Stimulated activated CD8-positive, alpha-beta memory T cell treated with anti-CD3 and anti-CD28 coated beads, Interleukin-12 subunit alpha, Interleukin-12 subunit beta, amount 100 ng/mL, for 24 hours (primary cell): ENCODE data around the gene PCAT6.
"Not testable (repeated sequence)": the region's sequence is repeated elsewhere in the genome, so short reads cannot be mapped to it uniquely, and the experiment has no call there.

ENCODE experiments used
- DNase-seq: peaks from one replicate; pipeline ENCODE4 v3.0.0-alpha.2; 2020; ENCODE audit errors: extremely low read depth

PCAT6 gene

DNA sequence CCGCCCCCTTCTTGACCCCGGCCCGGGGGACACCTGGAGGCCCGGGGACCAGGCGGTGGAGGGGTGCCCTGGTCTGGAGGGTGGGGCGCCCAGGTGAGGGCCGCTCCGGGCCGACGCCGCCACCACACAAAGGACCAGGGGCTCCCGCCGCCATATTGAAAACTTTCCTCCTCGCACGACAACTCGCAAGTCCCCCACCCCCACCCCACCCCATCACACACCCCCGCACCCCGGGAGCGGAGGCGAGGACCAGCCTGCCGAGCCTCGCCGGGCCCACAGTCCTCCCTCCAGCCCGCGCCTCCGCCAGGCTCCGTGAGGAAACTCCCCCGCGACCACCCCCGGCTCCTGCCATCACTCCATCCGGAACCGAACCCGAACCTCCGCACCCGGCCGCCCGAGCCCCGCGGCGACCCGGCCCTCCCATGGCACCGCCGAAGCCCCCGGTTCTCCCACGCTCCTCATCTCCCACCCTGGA is 3.3 kb upstream of the PCAT6 start:
- DNase-seq = no peak

DNA sequence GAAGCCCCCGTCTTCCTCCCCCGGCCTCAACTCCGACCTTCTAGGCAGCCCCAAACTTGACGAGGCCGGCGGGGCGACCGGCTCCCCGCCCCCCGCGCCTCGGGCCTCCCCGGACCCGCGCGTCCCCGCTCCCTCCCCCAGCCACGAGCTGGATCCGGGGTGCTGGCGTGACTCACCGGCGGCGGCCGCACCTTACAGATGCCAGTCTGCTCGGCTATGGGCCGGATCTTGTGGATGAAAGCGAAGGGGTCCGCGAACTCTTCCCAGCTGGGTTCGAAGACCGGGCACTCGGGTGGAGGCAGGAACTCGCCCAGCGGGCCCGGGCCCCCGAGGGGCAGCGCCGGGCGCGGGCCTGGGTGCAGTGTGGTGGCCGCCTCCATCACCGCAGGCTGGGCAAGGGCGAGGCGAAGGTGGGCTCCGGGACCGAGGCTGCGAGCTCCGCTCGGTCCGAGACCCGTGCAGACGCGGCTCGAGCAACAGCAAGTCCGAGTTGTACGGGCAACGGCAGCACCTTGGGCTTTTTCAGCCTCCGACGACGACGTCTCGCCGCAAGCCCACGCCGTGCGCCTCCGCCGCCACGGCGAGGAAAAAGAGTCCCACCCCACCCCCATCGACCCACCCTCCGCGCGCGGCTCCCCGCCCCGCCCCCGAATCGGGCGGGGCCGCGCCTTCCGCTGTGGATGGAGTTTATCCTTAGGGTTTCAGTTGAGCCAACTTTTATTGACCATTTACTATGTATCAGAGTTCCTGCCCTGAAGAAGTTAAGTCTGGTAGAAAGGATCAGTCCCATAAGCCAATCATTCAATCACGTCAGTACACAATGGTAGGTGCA is 2.6 kb upstream of the PCAT6 start, which contains the start of gene KDM5B:
Gene KDM5B (minus strand): TSS at position 496 of the 832 bp plus-strand sequence. CDS start 116 bp downstream, at position 380.
- no peak for DNase-seq

DNA sequence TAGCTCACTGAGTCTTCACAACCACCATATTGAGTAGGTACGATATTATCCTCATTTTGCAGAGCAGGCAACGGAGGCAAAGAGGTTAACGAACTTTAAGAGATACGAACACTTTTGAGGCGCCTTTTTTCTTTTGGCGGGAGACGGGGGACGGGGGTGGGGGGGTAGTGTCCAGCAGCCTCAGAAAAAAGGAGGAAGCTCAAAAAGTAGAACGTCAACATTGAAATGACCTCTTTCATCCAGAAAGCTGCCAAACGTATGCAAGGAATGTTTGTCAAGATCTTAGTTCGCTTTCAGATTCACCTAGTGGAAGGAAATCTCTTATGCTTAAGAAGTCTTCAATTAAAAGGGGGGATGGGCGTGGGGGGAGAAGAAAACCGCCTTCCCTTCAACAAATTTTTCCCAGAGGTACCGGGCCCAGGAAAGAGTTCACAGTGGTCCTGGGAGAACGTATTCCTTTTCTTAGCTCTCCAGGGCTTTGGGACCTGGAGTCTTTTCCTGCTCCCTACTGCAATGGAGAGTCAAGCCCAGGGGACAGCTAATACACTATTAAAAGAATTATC is 1.1 kb upstream of the PCAT6 start:
- DNase-seq = no peak

DNA sequence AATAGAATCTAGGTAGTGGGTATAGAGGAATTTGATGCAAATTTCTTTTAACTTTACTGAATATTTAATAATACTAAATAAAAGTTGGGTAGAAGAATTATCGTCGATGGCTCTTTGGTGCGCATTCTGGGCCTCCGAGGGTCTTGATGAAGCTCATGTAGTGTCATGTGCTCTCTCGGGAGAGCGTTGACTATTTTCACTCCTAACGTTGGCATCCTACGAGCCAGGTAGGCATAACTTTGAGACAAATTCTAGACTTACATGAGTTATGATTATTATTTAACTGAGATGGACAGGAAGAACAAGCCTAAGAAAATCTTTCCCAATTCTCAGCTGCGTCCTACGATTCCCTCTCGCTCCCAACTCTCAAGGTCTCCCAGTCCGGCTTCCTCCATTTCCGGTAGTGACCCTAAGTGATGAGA is 550 bp upstream of the PCAT6 start:
- no peak for DNase-seq

DNA sequence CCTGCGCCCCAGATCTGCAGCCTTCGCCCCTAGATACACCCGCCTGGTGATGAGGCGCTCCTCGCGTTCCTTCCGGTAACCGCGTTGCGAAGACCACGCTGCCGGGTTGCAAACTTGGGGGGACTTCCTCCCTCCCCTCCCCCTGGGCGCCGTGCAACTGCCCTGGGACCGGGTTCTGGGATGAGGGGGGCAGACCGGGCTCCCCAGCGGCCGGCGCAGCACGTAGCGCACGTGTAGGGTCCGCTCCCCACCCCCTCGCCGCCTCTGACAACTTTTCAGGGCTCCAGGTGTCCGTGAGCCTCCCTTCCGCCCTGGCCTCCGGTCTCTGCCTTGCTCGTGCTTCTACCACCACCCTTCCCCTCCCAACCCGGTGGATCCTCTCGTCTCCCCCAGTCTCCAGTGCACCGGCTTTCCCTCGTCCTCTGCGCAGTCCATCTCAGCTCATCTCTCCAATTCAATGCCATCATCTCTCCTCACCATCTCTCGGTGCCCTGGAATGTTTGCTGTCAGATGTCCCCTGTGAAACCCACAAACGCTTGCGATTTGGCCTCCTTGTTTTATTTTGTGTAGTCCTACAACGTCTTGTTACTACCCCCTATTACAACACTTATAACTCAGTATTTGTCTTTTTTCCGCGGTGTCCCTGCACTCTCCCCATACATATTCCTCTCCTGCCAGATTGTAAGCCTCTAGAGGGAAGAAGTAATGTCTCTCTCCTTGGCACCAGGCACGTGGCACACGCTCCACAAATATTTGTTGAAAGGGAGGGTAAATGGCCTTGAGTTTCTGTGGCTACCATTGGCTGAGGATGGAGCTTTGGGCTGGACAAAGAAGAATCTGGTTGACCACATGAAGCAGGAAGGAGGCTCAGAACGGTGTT is 782 bp downstream of the PCAT6 start:
- no peak for DNase-seq

DNA sequence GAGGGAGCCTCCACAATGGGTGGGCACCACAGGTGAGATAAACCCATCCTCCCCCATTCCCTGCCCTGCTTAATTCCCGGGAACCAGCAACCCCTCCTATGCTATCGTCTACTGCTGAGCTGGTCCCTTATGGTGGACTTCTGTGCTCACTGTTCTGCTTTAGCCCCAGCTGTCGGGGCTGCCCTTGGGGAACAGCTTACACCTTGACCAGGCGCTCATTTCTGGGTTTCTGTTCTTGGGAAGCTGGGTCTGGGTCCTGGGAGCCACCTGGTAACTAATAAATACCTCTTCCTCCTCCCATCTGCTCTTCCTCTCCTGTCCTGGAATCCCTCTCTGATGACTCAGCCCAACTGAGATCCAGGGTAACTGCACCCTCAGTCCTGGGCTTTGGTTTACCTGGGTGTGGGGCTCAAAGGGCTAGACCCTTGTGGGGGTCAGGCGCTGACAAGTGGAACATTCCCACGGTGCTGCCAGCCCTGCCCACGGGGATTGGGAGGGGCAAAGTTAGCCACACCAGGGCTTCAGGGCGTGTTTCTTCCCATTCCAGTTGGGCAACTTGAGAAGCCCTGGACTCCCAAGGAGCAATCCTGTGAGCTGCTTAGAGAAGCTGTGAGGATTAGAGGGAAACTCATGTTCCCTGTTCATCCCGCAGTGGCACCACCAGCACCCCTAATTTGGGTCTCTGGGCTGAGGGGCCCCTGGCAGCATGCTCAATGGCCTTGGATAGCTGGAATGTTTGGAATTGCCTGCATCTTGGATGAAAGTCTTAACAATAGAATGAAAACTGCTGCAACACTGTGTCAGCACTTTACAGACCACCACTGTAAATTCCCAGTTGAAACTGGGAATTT is 1.6 kb downstream of the PCAT6 start:
- no peak for DNase-seq

DNA sequence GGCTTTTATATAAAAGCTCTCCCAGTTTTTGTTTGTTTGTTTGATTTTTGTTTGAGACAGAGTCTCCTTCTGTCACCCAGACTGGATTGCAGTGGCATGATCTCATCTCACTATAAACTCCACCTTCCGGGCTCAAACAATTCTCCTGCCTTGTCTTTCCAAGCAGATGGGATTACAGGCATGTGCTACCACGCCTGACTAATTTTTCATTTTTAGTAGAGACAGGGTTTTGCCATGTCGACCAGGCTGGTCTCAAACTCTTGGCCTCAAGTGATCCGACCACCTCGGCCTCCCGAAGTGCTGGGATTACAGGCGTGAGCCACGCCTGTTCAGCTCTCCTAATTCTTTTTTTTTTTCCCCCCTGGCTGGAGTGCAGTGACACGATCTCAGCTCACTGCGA is 4.4 kb downstream of the PCAT6 start:
- no peak for DNase-seq

DNA sequence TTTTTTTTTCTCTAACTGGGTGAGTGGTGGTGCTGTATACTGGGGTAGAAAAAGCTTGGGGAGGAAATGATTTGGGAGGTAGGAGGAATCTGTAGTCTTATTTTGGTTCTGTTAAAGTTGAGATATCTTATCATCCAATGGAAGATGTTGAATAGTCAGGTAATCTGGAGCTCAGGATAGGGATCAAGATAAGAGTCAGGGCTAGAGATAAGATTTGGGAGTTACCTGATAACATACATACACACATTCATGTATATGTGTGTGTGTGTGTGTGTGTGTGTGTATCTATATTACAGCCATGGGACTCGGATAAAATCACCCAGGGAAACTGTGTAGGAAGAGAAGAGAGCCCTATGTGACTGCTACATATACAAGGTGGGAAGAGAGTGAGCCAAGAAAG is 8.1 kb downstream of the PCAT6 start:
- no peak for DNase-seq

DNA sequence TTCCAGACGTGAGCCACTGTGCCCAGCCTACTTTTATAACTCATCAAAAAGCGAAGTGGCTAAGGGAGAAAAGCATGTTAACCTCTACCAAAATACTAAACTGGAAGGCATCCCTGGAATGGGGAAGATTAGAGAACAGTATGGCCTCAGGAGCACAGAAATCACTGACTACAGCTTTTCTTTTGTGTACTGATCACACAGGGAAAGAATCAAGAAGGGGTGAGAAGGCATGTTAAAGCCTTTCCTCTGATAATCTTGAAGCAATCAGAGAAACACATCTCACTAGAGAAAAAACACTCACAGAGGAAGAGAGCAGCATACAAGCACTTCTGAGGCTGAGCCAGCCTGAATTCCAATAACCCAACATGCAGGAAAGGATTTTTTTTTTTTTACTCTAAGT is 10.7 kb downstream of the PCAT6 start:
- DNase-seq = no peak

DNA sequence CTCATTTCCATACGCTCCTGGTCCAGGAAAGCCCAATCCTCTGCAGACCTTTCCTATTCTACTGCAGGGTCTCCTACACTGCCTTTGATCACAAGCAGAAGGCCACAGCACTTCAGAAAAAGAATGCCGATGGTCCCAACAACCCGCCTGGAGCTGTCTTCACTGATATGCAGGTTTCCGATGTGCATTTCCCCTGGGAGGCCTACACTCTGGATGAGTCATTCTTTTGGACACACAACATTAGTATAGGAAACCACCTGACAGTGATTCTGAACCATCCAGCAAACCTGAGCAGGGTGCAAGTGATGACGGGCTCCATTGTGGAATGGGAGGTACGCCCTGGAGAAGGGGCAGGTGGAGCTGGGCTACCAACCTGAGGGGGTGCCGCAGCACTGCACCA is 15.0 kb downstream of the PCAT6 start:
- DNase-seq = no peak

DNA sequence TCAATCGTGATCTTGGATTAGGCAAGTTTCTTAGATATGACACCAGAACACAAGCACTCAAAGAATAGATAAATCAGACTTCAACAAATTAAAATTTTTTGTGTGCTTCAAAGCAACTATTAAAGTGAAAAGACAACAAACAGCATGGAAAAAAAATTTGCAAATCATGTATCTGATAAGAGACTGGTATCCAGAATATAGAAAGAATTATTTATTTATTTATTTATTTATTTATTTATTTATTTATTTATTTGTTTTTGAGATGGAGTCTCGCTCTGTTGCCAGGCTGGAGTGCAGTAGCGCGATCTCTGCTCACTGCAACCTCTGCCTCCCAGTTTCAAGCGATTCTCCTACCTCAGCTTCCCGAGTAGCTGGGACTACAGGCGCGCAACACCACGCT is 18.5 kb downstream of the PCAT6 start:
- DNase-seq = not testable (repeated sequence)

DNA sequence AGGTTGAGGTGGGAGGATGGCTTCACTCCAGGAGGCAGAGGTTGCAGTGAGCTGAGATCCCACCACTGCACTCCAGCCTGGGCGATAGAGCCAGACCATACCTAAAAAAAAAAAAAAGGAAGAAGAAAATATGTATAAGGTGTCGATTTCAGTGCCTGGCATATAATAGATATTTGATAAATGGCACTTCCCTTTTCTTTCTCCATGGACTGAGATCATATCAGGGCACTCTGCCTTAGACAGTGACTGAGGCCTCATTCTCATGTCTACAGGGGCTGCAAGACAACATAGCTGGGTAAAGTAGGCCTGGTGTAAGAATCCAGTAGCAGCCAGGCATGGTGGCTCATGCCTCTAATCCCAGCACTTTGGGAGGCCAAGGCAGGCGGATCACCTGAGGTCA is 21.2 kb downstream of the PCAT6 start:
- DNase-seq = no peak

DNA sequence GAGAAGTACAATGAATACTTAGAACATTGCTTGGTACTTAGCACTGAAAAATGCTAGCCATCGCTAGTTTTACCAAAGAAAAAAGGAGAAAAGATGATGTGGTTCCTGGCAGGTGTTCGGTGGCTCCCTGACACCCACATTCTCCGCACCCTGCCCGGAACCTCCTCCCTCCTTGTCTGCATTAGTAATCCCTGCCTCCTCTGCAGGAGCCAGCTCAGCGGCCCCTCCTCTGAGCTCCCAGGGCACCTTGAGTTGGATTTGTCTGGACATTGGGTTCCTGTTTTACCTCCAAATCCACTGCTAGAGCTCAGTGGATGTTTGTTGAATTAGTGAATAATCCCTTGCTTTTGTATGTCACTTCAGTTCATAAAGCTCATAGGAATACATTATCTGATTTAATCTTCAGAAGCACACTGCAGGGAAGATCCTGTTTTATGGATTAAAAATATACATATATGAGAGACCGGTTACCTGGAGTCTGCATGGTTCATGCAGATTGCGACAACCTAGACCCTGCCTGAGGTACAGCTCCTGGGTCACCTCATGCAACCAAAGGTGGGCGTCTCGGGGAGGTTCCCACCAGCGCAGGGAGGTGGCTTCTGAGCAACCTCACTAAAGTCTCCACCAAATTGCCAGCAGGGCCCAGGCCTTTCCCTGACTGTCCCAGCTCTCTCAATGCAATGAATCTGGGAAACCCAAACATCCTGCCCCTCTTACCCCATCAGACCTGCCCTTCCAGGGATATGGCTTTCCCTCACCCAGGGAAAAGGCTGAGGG is 24.2 kb downstream of the PCAT6 start:
- no peak for DNase-seq

DNA sequence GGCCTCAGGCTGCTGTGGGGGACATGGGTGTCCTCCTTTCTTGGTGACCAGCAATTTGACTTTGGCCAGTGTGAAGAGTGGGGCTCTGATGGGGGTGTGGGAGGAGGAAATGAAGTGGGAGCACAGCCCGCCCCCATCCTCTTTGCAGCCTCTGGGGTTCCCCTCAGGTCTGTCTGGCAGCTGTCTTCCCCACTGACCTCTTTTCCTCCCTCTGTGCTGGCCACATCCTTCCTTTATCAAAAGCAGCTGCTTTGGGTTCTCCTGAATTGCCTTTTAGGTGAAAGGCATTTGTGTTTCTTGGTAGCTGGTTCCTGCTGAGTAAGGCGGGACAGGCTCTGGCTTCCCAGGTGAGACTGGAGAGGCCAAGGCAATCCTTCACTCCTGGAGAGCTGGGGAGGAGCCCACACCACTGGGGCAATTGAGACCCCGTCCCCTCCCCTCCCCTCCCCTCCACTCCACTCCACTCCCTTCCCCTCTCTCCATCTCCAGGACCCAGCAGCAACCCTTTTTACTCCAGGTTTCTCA is 24.9 kb downstream of the PCAT6 start:
- no peak for DNase-seq

DNA sequence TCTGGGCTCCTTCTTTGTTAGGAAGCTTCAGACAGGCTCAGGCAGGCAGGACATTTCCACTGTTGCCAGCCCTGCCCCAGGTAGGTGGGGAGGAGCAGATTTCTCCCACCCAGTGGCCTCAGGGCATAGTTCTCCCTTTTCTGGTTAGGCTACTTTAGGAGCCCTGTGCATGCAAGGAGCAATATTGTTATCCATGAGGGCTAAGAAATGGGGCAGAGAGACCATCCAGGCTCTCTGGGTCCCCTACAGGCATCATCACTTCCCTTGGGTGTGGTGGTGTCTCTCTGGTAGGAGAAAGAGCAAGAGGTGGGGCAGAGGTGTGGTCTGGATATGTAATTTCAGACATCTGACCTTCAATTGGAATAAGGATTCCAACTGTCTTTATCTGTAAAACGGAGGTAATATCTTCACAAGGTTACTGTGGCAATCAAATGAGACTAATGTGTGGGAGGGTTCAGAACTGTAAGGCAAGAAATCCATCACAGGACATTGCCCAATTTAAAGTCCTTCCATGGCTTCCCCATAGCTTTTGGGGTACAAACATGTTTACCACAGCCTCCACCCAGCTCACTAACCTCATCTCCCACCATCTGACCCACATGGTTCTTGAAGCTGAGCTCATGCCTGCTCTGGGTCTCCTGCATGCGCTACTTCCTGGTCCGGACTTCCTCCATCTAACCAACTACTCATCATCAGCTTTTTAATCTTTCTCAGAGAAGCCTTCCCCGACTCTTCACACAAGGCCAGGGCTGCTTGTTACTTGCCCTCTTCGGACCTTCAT is 26.1 kb downstream of the PCAT6 start:
- DNase-seq = no peak

DNA sequence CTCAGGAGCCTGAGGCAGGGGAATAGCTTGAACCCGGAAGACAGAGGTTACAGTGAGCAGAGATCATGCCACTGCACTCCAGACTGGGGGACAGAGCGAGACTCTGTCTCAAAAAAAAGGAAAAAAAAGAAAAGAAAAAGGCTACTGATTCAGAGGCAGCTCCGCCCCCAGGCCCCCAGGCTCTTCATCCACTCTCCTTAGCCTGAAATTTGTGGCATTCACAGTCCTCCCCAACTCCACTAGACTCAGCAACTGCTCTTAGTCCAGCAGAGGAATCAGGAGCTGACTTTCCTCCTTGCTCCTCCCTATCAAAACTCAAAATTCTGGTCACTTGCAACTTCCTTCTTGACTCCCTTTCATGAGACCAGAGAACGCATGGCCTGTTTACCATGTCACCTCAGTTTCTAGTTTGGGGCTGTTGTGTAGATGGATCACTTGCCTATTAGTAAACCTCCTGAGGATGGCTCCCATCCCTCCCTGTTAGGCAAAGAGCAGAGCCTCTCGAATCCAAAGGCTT is 27.1 kb downstream of the PCAT6 start:
- DNase-seq = no peak

DNA sequence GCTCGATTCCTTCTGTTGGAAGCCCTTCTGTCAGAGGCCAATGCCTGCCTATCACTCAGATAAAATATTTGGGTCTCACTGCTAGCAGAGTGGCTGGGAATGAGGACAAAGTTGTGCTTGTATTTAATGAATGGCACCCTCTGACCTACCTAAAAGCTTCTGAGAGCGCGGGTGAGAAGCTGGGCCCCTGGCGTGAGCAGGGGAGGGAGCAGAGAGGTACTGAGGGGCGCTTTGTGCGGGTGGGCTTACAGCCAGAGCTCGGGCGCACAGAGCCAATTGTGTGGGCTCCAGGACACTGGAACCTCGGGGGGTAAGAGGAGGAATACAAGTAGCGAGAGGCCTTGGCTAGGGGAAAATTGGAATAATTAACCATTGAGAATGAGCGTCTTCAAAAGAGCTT is 32.3 kb downstream of the PCAT6 start:
- DNase-seq = no peak

DNA sequence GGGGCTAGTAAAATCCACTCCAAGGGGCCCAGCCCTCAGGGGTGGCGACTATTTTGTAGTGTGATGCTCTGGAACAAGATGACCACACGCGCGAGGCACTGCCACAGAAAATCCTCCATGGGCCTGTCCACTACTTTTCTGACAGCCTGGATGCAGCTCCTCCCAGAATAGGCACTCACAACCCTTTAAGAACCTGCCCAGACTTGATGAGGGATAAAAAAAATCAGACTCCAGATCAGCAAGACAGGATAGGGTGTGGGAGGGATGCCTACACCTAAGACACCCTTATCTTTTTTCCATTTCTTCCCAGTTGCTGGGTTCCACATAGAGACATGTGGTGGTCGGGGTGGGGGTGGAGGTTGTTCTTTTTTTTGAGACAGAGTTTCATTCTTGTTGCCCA is 33.5 kb downstream of the PCAT6 start:
- DNase-seq = no peak

DNA sequence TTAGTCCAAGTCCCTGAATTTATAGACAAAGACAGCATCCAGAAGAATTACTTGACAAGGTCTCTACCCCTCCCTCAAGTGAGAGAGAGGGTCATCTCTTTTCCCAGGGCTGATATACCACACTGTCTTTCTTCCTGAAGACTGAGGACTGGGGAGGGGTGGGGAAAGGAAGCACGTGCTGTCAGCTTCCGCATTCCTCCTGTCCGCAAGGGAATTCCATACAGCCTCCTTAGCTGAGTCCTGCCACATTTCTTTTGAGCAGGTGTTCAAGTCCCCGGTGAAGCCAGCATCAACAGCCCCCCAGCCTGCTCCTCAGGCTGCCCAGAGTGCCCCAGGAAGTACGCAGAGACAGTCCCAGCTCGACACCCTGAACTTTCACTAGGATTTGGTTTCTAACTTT is 34.2 kb downstream of the PCAT6 start:
- no peak for DNase-seq

DNA sequence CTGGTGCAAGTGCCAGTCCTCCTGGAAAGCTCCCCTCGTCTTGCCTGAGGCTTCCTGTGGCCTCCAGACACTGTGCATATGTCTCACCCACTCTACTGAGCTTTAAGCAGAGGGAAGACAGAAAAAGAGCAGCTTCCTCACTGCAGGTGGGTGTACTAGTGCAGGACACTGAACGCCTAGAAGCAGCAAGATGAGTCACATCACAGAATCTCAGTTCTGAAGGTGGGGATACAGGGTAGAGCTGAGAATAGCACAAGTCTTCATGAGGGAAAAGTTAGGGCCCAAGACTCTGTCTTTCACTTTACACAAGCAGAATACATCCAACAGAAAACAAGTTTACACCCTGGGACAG is 37.4 kb downstream of the PCAT6 start:
- no peak for DNase-seq
